A549 (cell line): ENCODE data around the gene FRMD7.

ENCODE experiments used
- ATOH8 ChIP-seq: fragments of 250-450 bp; sonication (Bioruptor Pico); IDR thresholded peaks from 2 replicates; pipeline ENCODE4 v1.5.0; 2020; ENCODE audit warnings: low read depth, mild to moderate bottlenecking, moderate library complexity
- CTCF ChIP-seq: fragments of >200 bp; sonication (Bioruptor Twin); formaldehyde crosslinking; IDR thresholded peaks from 3 replicates; pipeline ENCODE4 v1.5.1; 2016
- EP300 ChIP-seq, 2 experiments: fragments of >200 bp; sonication (Bioruptor Twin); formaldehyde crosslinking; IDR thresholded peaks; 2 replicates in 1 of 2; 3 replicates in 1 of 2; pipeline ENCODE4 v1.6.1; 2016 to 2017
- POLR2A ChIP-seq: IDR thresholded peaks from 2 replicates; pipeline ENCODE4 v1.6.1; 2012; ENCODE audit warnings: mild to moderate bottlenecking, low read length
- RFX5 ChIP-seq: fragments of 450-650 bp; IDR thresholded peaks from 2 replicates; pipeline ENCODE4 v1.7.1; 2014; ENCODE audit warnings: antibody characterized with exemption, mild to moderate bottlenecking, moderate library complexity
- SMC3 ChIP-seq: fragments of >200 bp; sonication (Bioruptor Twin); formaldehyde crosslinking; IDR thresholded peaks from 3 replicates; pipeline ENCODE4 v1.6.1; 2018; ENCODE audit warnings: inconsistent platforms

GRCh38 chrX:132171881-132172280 is 44.1 kb upstream of the FRMD7 start:
- TF ChIP-seq CTCF, result no peak
- TF ChIP-seq SMC3, result no peak
- no peak for TF ChIP-seq ATOH8 (CRISPR knock-in tag)
- no peak for TF ChIP-seq RFX5
- no peak for TF ChIP-seq POLR2A
- no peak for TF ChIP-seq EP300 (IDR thresholded peaks at IDR 0.05)
